GM21367 (cell line): ENCODE measurements around the gene KRTAP24-1.

Experiments used
- ATAC-seq: cut with Tn5 transposase; IDR thresholded peaks from one replicate; pipeline ENCODE4 v1.9.1; 2021; ENCODE audit not compliant: unreplicated experiment

The KRTAP24-1 gene

GRCh38 chr21:30282850-30283249, at the start of gene KRTAP24-1:
TSS of gene KRTAP24-1 (minus strand) at chr21:30282950. CDS start at chr21:30282932, 18 bp downstream.
- no peak for ATAC-seq

- no peak for ATAC-seq
These were observed 46.6 kb upstream of the KRTAP24-1 start for GRCh38 chr21:30329203-30329875.

GRCh38 chr21:30326390-30326789, 43.6 kb upstream of the KRTAP24-1 start:
- ATAC-seq: no peak

- ATAC-seq: no peak
These were observed 37.5 kb upstream of the KRTAP24-1 start, which contains the start of gene KRTAP26-1 for GRCh38 chr21:30320215-30320614. TSS of gene KRTAP26-1 (minus strand) at chr21:30320315. CDS start at chr21:30320035, 280 bp downstream.

- ATAC-seq: no peak
These were observed 33.0 kb upstream of the KRTAP24-1 start for GRCh38 chr21:30315701-30316100.

- ATAC-seq: no peak
These were observed 24.1 kb upstream of the KRTAP24-1 start for GRCh38 chr21:30306884-30307283.

- no peak for ATAC-seq
These were observed 22.4 kb upstream of the KRTAP24-1 start for GRCh38 chr21:30305136-30305535.

GRCh38 chr21:30289215-30289614, 6.5 kb upstream of the KRTAP24-1 start, which contains the start of gene KRTAP25-1:
TSS of gene KRTAP25-1 (minus strand) at chr21:30289514. CDS start at chr21:30289490, 24 bp downstream.
- ATAC-seq: no peak

GRCh38 chr21:30271611-30272010, 11.1 kb downstream of the KRTAP24-1 start:
- ATAC-seq: no peak

- ATAC-seq: no peak
These were observed 11.6 kb downstream of the KRTAP24-1 start for GRCh38 chr21:30271156-30271555.

- ATAC-seq: no peak
These were observed 12.8 kb downstream of the KRTAP24-1 start for GRCh38 chr21:30269803-30270530.

GRCh38 chr21:30268608-30269197, 14.0 kb downstream of the KRTAP24-1 start:
- ATAC-seq: no peak

- no peak for ATAC-seq
These were observed 25.0 kb downstream of the KRTAP24-1 start for GRCh38 chr21:30257773-30258172.

- ATAC-seq: no peak
These were observed 26.6 kb downstream of the KRTAP24-1 start for GRCh38 chr21:30256100-30256499.

- no peak for ATAC-seq
These were observed 27.1 kb downstream of the KRTAP24-1 start for GRCh38 chr21:30255679-30256078.

GRCh38 chr21:30251781-30252180, 31.0 kb downstream of the KRTAP24-1 start:
- ATAC-seq: no peak

- ATAC-seq: no peak
These were observed 32.8 kb downstream of the KRTAP24-1 start for GRCh38 chr21:30249936-30250335.

GRCh38 chr21:30248844-30249243, 33.9 kb downstream of the KRTAP24-1 start:
- no peak for ATAC-seq

GRCh38 chr21:30245061-30245460, 37.7 kb downstream of the KRTAP24-1 start:
- ATAC-seq: no peak

GRCh38 chr21:30243691-30244090, 39.1 kb downstream of the KRTAP24-1 start:
- ATAC-seq: no peak

- no peak for ATAC-seq
These were observed 42.1 kb downstream of the KRTAP24-1 start for GRCh38 chr21:30240661-30241060.

- no peak for ATAC-seq
These were observed 44.6 kb downstream of the KRTAP24-1 start for GRCh38 chr21:30238168-30238567.
